Keratinocyte (primary cell): Measurements from ENCODE around the gene CTRB2. TPM values are rescaled to one million over a fixed set of nuclear protein-coding genes. Genes with fewer than 3 reads are reported as not detected.

Source experiments
- DNase-seq: peaks from one replicate; pipeline ENCODE4 v3.0.0-alpha.2; 2011; ENCODE audit warnings: low read depth, missing footprints, low spot score
- FAIRE-seq: peaks from 2 replicates; lab custom pipeline; 2011; peaks lifted over from hg19 to GRCh38; lab: Jason Lieb, UNC
- H2AFZ ChIP-seq: 2 replicates; pipeline ENCODE4 v1.6.0; 2012; ENCODE audit warnings: low read length, control low read depth, inconsistent platforms; ENCODE audit not compliant: control insufficient read depth
- H3K27ac ChIP-seq: 2 replicates; pipeline ENCODE4 v1.5.1; 2011; ENCODE audit warnings: low read length; ENCODE audit not compliant: control insufficient read depth, insufficient read depth
- H3K27me3 ChIP-seq: 3 replicates; pipeline ENCODE4 v1.6.0; 2011; ENCODE audit warnings: low read length; ENCODE audit not compliant: control insufficient read depth, insufficient read depth; ENCODE audit errors: extremely low read depth
- H3K36me3 ChIP-seq, 2 experiments: 2 replicates in 1 of 2; 3 replicates in 1 of 2; pipeline ENCODE4 v1.5.1; 2011; ENCODE audit warnings: low read length in 2 of 2, mild to moderate bottlenecking in 1 of 2; ENCODE audit not compliant: control insufficient read depth in 2 of 2, insufficient read depth in 2 of 2; ENCODE audit errors: extremely low read depth in 1 of 2
- H3K4me1 ChIP-seq: 3 replicates; pipeline ENCODE4 v1.5.1; 2011; ENCODE audit warnings: low read length; ENCODE audit not compliant: control insufficient read depth, insufficient read depth; ENCODE audit errors: extremely low read depth
- H3K4me2 ChIP-seq: 3 replicates; pipeline ENCODE4 v1.6.0; 2011; ENCODE audit warnings: low read depth, low read length; ENCODE audit not compliant: control insufficient read depth, insufficient read depth; ENCODE audit errors: extremely low read depth
- H3K4me3 ChIP-seq, 3 experiments: fragments of 200-600 bp in 1 of 3; sonication (generic) in 1 of 3; 2 replicates in 2 of 3; 3 replicates in 1 of 3; pipeline ENCODE4 v1.5.1; 2011 to 2016; ENCODE audit warnings: low read length in 3 of 3, mild to moderate bottlenecking in 3 of 3, control low read depth in 2 of 3, inconsistent platforms in 1 of 3, low read depth in 1 of 3, mixed read lengths in 1 of 3, mixed run types in 1 of 3, moderate library complexity in 1 of 3; ENCODE audit not compliant: control insufficient read depth in 2 of 3, insufficient read depth in 2 of 3; ENCODE audit errors: extremely low read depth in 1 of 3
- H3K79me2 ChIP-seq: 2 replicates; pipeline ENCODE4 v1.6.0; 2012; ENCODE audit warnings: low read length; ENCODE audit not compliant: control insufficient read depth, insufficient read depth
- H3K9ac ChIP-seq: 3 replicates; pipeline ENCODE4 v1.6.0; 2011; ENCODE audit warnings: low read length; ENCODE audit not compliant: control insufficient read depth, insufficient read depth; ENCODE audit errors: extremely low read depth
- H3K9me1 ChIP-seq: 3 replicates; pipeline ENCODE4 v1.6.0; 2011; ENCODE audit warnings: low read length; ENCODE audit not compliant: control insufficient read depth, insufficient read depth; ENCODE audit errors: extremely low read depth
- H3K9me3 ChIP-seq: 2 replicates; pipeline ENCODE4 v1.5.1; 2012; ENCODE audit warnings: low read depth, low read length; ENCODE audit not compliant: control insufficient read depth
- H4K20me1 ChIP-seq: 3 replicates; pipeline ENCODE4 v1.6.0; 2011; ENCODE audit warnings: low read length; ENCODE audit not compliant: control insufficient read depth, insufficient read depth; ENCODE audit errors: extremely low read depth
- EZH2 ChIP-seq: IDR thresholded peaks from one replicate; pipeline ENCODE4 v1.6.1; 2012; ENCODE audit warnings: inconsistent platforms, mild to moderate bottlenecking, low read length, moderate library complexity
- dilution Hi-C: fragments of 300-500 bp; cut with MboI; formaldehyde crosslinking; loops from one replicate; pipeline ENCODE4 v1.7.0; 2020; ENCODE audit warnings: low sequenced_read_pairs; ENCODE audit not compliant: extremely low pct_ligation_motif_present
- polyA plus RNA-seq, 5 experiments: library from polyadenylated mRNA; depleted of rRNA in 3 of 5; stranded (reverse) in 3 of 5; stranded (forward) in 1 of 5; unstranded in 1 of 5; fragments of >200 nt; gene quantifications; 1 replicate in 1 of 5; 2 replicates in 3 of 5; 3 replicates in 1 of 5; pipeline versions ENCODE4 v1.2.1 to v1.2.3, GENCODE V29; 2011 to 2012; ENCODE audit warnings: missing spikeins in 2 of 5, low read depth in 1 of 5, low replicate concordance in 1 of 5
- TF ChIP-seq, protein P1 (sequence below), 3 experiments: IDR thresholded peaks in 1 of 3; conservative IDR thresholded peaks in 1 of 3; optimal IDR thresholded peaks in 1 of 3; 2 replicates in 2 of 3; 3 replicates in 1 of 3; pipeline versions ENCODE3 to v1.5.1; 2011; ENCODE audit warnings: low read length in 3 of 3, mild to moderate bottlenecking in 3 of 3, moderate library complexity in 2 of 3, control low read depth in 1 of 3, inconsistent platforms in 1 of 3; ENCODE audit not compliant: insufficient read depth in 2 of 3; ENCODE audit errors: extremely low read depth in 1 of 3

Gene CTRB2
- polyA plus RNA-seq, 1 donor (not counting 4 experiments of a cell fraction or from before 2014, with no cell fraction given): not detected

DNA sequence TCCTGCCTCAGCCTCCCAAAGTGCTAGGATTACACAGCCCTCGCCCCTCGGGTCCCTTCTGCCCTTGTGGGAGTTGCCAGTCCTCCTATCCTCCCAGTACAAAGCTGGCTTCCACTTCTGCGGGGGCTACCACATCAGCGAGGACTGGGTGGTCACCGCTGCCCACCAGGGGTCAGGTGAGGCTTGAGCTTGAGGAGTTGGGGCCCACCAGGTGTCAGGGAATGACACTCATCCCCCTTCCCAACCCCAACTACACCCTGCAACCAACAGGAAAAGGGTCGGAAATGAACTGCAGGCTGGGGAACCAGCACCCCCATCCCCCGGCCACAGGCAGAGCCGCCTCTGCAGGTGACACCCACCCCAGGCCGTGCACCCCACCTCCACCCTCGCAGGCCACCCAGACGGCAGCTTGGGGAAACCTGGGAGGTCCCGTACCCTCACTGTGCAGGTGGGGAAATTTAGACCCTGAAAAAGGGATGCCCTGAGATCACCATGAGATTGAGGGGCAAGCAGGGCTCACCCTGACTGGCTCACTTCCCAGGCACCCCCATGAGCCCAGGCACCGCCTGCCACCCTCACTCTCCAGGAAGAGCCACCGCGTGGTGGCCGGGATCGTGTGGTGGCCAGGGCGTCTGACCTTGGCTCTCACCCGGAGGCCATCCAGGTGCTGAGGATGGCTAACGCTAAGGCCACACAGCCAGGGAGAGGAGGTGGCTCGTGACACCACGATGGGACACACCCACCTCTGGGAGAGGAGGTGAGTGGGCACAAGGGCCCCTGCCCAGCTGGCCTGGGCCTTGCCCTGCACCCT, 19.8 kb upstream of the CTRB2 start:
- Histone ChIP-seq H3K9me3 (no peaks in the 10 kb centered on the region), H3K9ac (no peak overlapping the region), H3K36me3 (peaks cover 18 to 24% of the 10 kb centered on the region in 2 experiments), H4K20me1 (peaks cover 4% of the 10 kb centered on the region), H3K79me2 (peaks cover 4% of the 10 kb centered on the region), H3K4me3 (no peak overlapping the region), H3K27ac (no peak overlapping the region), H2AFZ (no peak overlapping the region), H3K27me3 (peaks cover 13% of the 10 kb centered on the region), H3K4me1 (no peaks in the 10 kb centered on the region), H3K4me2 (no peak overlapping the region), H3K9me1 (no peaks in the 10 kb centered on the region)
- no peak for DNase-seq
- dilution Hi-C loops: loop anchor here (25.0 kb wide), 1 partner anchor 161 kb away; no protein-coding TSS in a partner anchor
- no peak for FAIRE-seq
- TF ChIP-seq, protein P1, sequence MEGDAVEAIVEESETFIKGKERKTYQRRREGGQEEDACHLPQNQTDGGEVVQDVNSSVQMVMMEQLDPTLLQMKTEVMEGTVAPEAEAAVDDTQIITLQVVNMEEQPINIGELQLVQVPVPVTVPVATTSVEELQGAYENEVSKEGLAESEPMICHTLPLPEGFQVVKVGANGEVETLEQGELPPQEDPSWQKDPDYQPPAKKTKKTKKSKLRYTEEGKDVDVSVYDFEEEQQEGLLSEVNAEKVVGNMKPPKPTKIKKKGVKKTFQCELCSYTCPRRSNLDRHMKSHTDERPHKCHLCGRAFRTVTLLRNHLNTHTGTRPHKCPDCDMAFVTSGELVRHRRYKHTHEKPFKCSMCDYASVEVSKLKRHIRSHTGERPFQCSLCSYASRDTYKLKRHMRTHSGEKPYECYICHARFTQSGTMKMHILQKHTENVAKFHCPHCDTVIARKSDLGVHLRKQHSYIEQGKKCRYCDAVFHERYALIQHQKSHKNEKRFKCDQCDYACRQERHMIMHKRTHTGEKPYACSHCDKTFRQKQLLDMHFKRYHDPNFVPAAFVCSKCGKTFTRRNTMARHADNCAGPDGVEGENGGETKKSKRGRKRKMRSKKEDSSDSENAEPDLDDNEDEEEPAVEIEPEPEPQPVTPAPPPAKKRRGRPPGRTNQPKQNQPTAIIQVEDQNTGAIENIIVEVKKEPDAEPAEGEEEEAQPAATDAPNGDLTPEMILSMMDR (optimal IDR thresholded peaks at IDR 0.05 in 1 of 3, IDR thresholded peaks at IDR 0.05 in 1 of 3, conservative IDR thresholded peaks at IDR 0.05 in 1 of 3; ENCODE audit: extremely low read depth in 1 of 3, insufficient read depth in 2 of 3, low read length in 3 of 3): no peak
- TF ChIP-seq EZH2: no peak

DNA sequence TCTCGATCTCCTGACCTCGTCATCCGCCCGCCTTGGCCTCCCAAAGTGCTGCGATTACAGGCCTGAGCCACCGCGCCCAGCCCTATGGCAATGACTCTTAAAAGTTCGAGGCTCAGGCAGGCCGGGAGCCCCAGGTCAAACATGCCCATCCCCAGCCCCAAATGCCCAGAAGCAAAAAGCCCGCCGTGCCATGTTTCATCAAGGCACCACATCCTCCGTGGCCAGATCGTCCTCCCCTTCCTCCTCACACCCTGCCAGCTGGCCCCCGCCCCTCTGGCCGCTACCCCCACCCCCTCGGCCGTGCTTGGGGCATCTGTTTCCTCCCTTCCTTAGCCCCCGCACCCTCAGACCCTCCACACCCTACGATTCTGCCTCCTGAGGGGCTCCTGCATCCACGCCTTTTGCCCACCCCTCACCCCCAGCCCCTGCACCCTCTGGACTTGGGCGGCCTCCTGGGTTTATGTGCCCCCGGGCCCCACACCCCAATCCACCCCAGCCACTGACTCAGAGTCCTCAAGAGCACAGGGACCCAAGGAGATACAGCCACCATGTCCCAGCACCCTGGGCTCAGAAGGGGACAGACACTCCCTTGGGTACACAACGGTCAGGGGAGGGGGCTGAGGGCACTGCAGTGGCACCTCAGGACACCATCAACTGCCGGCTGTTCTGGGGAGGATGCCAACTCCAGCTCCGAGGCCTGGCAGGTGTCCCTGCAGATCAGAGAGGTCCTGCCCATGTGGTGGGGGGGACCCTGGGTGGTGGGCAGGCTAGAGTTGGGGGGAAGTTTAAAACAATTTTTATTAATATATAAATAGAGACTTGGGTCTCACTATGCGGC, 18.9 kb upstream of the CTRB2 start:
- Histone ChIP-seq H3K9me1 (no peaks in the 10 kb centered on the region), H3K4me1 (no peaks in the 10 kb centered on the region), H3K27me3 (peaks cover 13% of the 10 kb centered on the region), H3K27ac (no peak overlapping the region), H4K20me1 (peaks cover 4% of the 10 kb centered on the region), H3K9me3 (no peaks in the 10 kb centered on the region), H2AFZ (no peak overlapping the region), H3K79me2 (peaks cover 3% of the 10 kb centered on the region), H3K4me2 (no peak overlapping the region), H3K9ac (no peak overlapping the region), H3K36me3 (peaks cover 18 to 21% of the 10 kb centered on the region in 2 experiments), H3K4me3 (no peak overlapping the region)
- dilution Hi-C loops: loop anchor here (25.0 kb wide), 1 partner anchor 161 kb away; no protein-coding TSS in a partner anchor
- DNase-seq (no peak), FAIRE-seq (no peak)
- TF ChIP-seq EZH2: no peak
- TF ChIP-seq, protein P1 (optimal IDR thresholded peaks at IDR 0.05 in 1 of 3, IDR thresholded peaks at IDR 0.05 in 1 of 3, conservative IDR thresholded peaks at IDR 0.05 in 1 of 3; ENCODE audit: extremely low read depth in 1 of 3, insufficient read depth in 2 of 3, low read length in 3 of 3): no peak
